Measurements from ENCODE around the gene RADIL. TPM values are rescaled to one million over a fixed set of nuclear protein-coding genes. Genes with fewer than 3 reads are reported as not detected.
A peak's percentile ranks its signal among the peaks of the same experiment; 100 is the strongest.

Gene RADIL
- total and polyA plus RNA-seq, 9 of the 15 experiments (the other 6 are each of a cell fraction or from before 2014, with no cell fraction given), result 0.06 to 8.1 (median 1.9) TPM; not detected in 1

- Histone ChIP-seq H3K4me3 (no peak overlapping the region), H3K36me3 (ENCODE audit: control insufficient read depth, insufficient read depth, low read length) (no peaks in the 10 kb centered on the region), H3K27me3 (ENCODE audit: control insufficient read depth in 2 of 2, insufficient read depth in 2 of 2, low read length in 2 of 2) (no peaks in the 10 kb centered on the region), H3K4me2 (ENCODE audit: insufficient read depth, low read length) (no peak overlapping the region), H3K27ac (ENCODE audit: extremely low read depth, low read depth, low read length) (no peak overlapping the region), H3K9me3 (replicated peaks; ENCODE audit: control insufficient read depth, insufficient read depth, low read depth, low read length) (no peaks in the 10 kb centered on the region), H2AFZ (ENCODE audit: low read depth, low read length) (no peak overlapping the region), H3K4me1 (replicated peaks in 1 of 2; ENCODE audit: control insufficient read depth in 2 of 2, insufficient read depth in 2 of 2, low read length in 2 of 2) (peaks cover 0 to 49% of the 10 kb centered on the region in 2 experiments; a peak in 3 of 5 replicates), H3K9me1 (ENCODE audit: control insufficient read depth, insufficient read depth, low read length) (no peaks in the 10 kb centered on the region), H3K9ac (ENCODE audit: insufficient read depth in 1 of 2, low read depth in 2 of 2, low read length in 2 of 2) (peak overlapping the region in 1 of 2 experiments; percentile 71; a peak in 2 of 4 replicates), H4K20me1 (replicated peaks; ENCODE audit: control insufficient read depth, insufficient read depth, low read length) (peaks cover 4% of the 10 kb centered on the region; the same call in 1 of the 2 replicates), H3K79me2 (ENCODE audit: control insufficient read depth, insufficient read depth, low read length) (no peaks in the 10 kb centered on the region)
- DNase-seq (ENCODE audit: extremely low read depth in 1 of 4, low spot score in 3 of 4) (peak; percentile 62 to 82 (median 77)), ATAC-seq (peak; percentile 81), FAIRE-seq (no peak)
- in situ Hi-C loops (cut with MboI), result loop anchor here (10.0 kb wide), 1 partner anchor 285 kb away; no protein-coding TSS in a partner anchor
- ChIA-PET POLR2A (interaction anchor here (0.6 to 0.9 kb wide), 2 partner anchors 104 to 191 kb away, joined by 3 read pairs; no protein-coding TSS in a partner anchor), CTCF (ENCODE audit: low intra/inter-chr PET ratio) (interaction anchor here (2.1 kb wide), 1 partner anchor 286 kb away, joined by 14 read pairs; no protein-coding TSS in a partner anchor)
- 28% methylated on average over 24 of the region's 39 CpGs for WGBS (ENCODE audit: insufficient coverage, low coverage, missing lambda C conversion rate)
- intact Hi-C loops (cut with micrococcal nuclease), result loop anchor here (10.0 kb wide), 1 partner anchor 85 kb away; the partner anchor contains the start of gene RADIL
- no TSS peak for BruUV-seq (replicated peaks)
- TF ChIP-seq COPS2 (conservative IDR thresholded peaks at IDR 0.05) (no peak), PHTF2 (CRISPR knock-in tag; IDR thresholded peaks at IDR 0.05) (no peak), ZNF639 (CRISPR knock-in tag; conservative IDR thresholded peaks at IDR 0.05 in 1 of 2, IDR thresholded peaks at IDR 0.05 in 1 of 2) (no peak), MAX (CRISPR knock-in tag; IDR thresholded peaks at IDR 0.05) (peak; percentile 82), L3MBTL2 (IDR thresholded peaks at IDR 0.05) (peak; percentile 60; the same call in 1 of the 2 replicates), ATF4 (CRISPR knock-in tag; IDR thresholded peaks at IDR 0.05) (no peak), POLR2G (IDR thresholded peaks at IDR 0.05; ENCODE audit: low read depth, low read length) (peak; percentile 24; the same call in 1 of the 2 replicates), ZNF584 (CRISPR knock-in tag; IDR thresholded peaks at IDR 0.05; ENCODE audit: low read depth) (no peak), AFF1 (IDR thresholded peaks at IDR 0.05; ENCODE audit: low read depth in 1 of 2, partially characterized antibody in 2 of 2) (no peak), RBFOX2 (IDR thresholded peaks at IDR 0.05; ENCODE audit: low read depth, low read length) (peak; percentile 39; the same call in 1 of the 2 replicates), CEBPG (CRISPR knock-in tag; IDR thresholded peaks at IDR 0.05) (peak; percentile 28; the same call in 1 of the 2 replicates), CEBPG (tag; conservative IDR thresholded peaks at IDR 0.05 in 1 of 2, IDR thresholded peaks at IDR 0.05 in 1 of 2) (no peak), SRSF3 (IDR thresholded peaks at IDR 0.05; ENCODE audit: insufficient read depth, low read length) (no peak)
These were observed 83.8 kb downstream of the RADIL start for GRCh38 chr7:4799508-4800268.
